ENCODE results near the gene SPRED2. TPM values are rescaled to one million over a fixed set of nuclear protein-coding genes. Genes with fewer than 3 reads are reported as not detected.

SPRED2 gene
- total RNA-seq, 1 donor from 2014 or later = 18.4 TPM

DNA sequence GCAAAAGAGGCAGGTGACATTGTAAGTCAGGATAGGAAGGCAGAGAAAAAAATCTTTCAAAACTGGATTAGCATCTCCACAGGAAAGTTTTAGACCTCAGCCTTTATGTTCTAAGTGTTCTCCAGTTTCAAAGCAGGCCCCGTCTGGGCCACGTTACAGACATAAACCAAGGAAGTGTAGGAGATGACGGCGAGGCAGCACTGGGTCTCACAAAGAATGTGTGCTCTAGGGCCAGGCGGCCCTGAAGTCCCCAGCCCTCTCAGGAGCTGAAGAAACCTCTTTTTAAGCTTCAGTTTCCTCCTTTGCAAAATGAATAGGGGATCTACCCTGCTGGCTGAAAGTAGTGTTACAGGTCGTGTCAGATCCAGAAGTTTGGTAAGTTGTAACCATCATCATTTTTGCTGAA, 81.7 kb downstream of the SPRED2 start:
- peaks cover 49% of the 10 kb centered on the region for H3K4me1 ChIP-seq
- no peak for DNase-seq (ENCODE audit: extremely low spot score in 2 of 2)
- H3K9me3 ChIP-seq = no peaks in the 10 kb centered on the region
- no peak overlapping the region for H3K27ac ChIP-seq
- no peak overlapping the region for H3K4me3 ChIP-seq
- H3K27me3 ChIP-seq = no peaks in the 10 kb centered on the region
- intact Hi-C loops (cut with DNase I) = no loop called here
- no peaks in the 10 kb centered on the region for H3K36me3 ChIP-seq
- no peak for TF ChIP-seq POLR2A (IDR thresholded peaks at IDR 0.05)
- TF ChIP-seq POLR2AphosphoS5 (IDR thresholded peaks at IDR 0.05; ENCODE audit: insufficient read depth in 1 of 2, low read depth in 1 of 2) = no peak
- TF ChIP-seq, protein P1, sequence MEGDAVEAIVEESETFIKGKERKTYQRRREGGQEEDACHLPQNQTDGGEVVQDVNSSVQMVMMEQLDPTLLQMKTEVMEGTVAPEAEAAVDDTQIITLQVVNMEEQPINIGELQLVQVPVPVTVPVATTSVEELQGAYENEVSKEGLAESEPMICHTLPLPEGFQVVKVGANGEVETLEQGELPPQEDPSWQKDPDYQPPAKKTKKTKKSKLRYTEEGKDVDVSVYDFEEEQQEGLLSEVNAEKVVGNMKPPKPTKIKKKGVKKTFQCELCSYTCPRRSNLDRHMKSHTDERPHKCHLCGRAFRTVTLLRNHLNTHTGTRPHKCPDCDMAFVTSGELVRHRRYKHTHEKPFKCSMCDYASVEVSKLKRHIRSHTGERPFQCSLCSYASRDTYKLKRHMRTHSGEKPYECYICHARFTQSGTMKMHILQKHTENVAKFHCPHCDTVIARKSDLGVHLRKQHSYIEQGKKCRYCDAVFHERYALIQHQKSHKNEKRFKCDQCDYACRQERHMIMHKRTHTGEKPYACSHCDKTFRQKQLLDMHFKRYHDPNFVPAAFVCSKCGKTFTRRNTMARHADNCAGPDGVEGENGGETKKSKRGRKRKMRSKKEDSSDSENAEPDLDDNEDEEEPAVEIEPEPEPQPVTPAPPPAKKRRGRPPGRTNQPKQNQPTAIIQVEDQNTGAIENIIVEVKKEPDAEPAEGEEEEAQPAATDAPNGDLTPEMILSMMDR (IDR thresholded peaks at IDR 0.05) = no peak

DNA sequence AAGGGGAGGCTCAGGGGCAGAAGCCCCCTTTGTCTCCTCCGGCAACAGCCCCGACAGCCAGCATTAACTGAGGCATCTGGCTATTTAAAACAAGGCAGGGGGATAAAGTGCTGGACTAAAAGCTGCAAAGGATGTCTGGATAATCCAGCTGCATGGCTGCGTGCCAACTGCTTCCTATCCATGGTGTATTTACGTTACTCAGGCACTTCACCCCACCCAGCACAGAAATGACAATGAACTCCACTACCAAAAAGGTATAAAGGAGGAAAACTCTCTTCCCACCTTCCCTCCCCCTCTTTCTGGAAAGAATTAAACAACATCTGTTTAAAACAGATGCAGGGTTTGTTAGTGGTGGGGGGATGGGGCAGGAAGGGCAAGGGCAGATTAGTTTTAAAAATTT, 82.5 kb downstream of the SPRED2 start:
- peaks cover 49% of the 10 kb centered on the region for H3K4me1 ChIP-seq
- TF ChIP-seq, protein P1 (IDR thresholded peaks at IDR 0.05) = no peak
- TF ChIP-seq POLR2AphosphoS5 (IDR thresholded peaks at IDR 0.05; ENCODE audit: insufficient read depth in 1 of 2, low read depth in 1 of 2) (no peak), POLR2A (IDR thresholded peaks at IDR 0.05) (no peak)
- no peak overlapping the region for H3K4me3 ChIP-seq
- peak overlapping the region; percentile 29 for H3K27ac ChIP-seq
- no peak for DNase-seq (ENCODE audit: extremely low spot score in 2 of 2)
- no peaks in the 10 kb centered on the region for H3K9me3 ChIP-seq
- intact Hi-C loops (cut with DNase I) = no loop called here
- H3K36me3 ChIP-seq = no peaks in the 10 kb centered on the region
- H3K27me3 ChIP-seq = no peaks in the 10 kb centered on the region

DNA sequence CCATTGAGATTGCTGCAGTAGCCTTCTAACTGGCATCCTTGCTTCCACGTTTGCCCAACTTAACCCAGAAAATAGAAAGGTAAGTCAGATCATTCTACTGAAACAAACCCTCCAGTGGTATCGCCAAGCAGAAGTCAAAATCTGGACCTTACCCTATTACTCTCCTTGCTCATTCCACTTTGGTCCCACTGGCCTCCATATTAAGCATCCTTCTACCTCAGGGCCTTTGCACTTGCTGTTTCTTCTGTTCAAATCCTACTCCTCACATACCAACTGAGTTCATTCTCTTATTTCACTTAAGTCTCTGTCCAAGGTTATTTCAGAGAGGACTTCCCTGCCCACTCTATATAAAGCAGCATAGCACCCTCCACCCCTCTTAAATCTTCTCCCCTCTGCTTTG, 84.5 kb downstream of the SPRED2 start:
- Histone ChIP-seq H3K36me3 (no peaks in the 10 kb centered on the region), H3K4me1 (peaks cover 43% of the 10 kb centered on the region), H3K9me3 (no peaks in the 10 kb centered on the region), H3K27me3 (no peaks in the 10 kb centered on the region), H3K4me3 (no peak overlapping the region), H3K27ac (no peak overlapping the region)
- no peak for DNase-seq (ENCODE audit: extremely low spot score in 2 of 2)
- TF ChIP-seq POLR2AphosphoS5 (IDR thresholded peaks at IDR 0.05; ENCODE audit: insufficient read depth in 1 of 2, low read depth in 1 of 2) = no peak
- TF ChIP-seq, protein P1 (IDR thresholded peaks at IDR 0.05) = no peak
- no peak for TF ChIP-seq POLR2A (IDR thresholded peaks at IDR 0.05)
- intact Hi-C loops (cut with DNase I) = no loop called here

DNA sequence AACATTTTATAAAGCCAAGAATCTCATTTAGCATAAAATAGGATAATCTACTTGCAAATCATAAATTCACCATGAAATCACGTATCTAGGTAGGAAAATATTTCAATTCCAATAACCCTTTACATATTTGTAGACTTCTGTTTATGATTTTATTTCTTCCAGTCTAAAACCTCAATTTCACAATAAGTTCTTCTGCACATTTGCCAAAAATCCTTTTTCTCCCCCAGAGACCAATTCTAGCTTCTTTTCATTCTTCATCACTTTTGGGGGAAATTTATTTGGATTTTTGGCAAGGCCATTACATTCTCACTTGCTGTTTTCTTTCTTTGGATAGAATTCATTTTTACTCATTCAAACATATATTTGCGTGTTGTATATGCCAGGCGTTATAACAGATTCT, 86.8 kb downstream of the SPRED2 start:
- intact Hi-C loops (cut with DNase I) = no loop called here
- H3K4me1 ChIP-seq = peaks cover 35% of the 10 kb centered on the region
- H3K27ac ChIP-seq = no peak overlapping the region
- no peaks in the 10 kb centered on the region for H3K9me3 ChIP-seq
- H3K4me3 ChIP-seq = no peak overlapping the region
- TF ChIP-seq, protein P1 (IDR thresholded peaks at IDR 0.05) = no peak
- TF ChIP-seq POLR2AphosphoS5 (IDR thresholded peaks at IDR 0.05; ENCODE audit: insufficient read depth in 1 of 2, low read depth in 1 of 2) (no peak), POLR2A (IDR thresholded peaks at IDR 0.05) (no peak)
- no peak for DNase-seq (ENCODE audit: extremely low spot score in 2 of 2)
- no peaks in the 10 kb centered on the region for H3K27me3 ChIP-seq
- no peaks in the 10 kb centered on the region for H3K36me3 ChIP-seq

DNA sequence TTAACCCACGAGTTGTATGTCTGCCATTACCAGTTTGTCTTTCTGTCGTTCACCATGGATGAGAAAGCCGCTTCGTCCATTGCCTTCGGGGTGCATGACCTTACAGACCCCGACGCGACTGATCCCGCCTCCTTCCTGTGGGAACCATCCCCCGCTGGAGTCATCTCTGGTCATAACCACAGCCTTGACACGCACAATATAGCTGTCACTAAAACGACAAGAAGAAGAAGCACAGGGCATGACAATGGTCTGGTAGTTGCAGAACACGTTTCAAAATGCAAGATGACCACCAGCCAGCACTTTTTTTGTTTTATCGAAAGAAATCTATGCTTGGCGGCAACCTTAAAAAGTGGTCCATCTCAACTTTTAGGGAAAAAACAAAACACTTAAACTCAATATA, 87.7 kb downstream of the SPRED2 start:
- H3K36me3 ChIP-seq = no peaks in the 10 kb centered on the region
- TF ChIP-seq POLR2AphosphoS5 (IDR thresholded peaks at IDR 0.05; ENCODE audit: insufficient read depth in 1 of 2, low read depth in 1 of 2) (no peak), POLR2A (IDR thresholded peaks at IDR 0.05) (no peak)
- TF ChIP-seq, protein P1 (IDR thresholded peaks at IDR 0.05) = no peak
- intact Hi-C loops (cut with DNase I) = no loop called here
- H3K27me3 ChIP-seq = no peaks in the 10 kb centered on the region
- H3K4me3 ChIP-seq = no peak overlapping the region
- no peak overlapping the region for H3K27ac ChIP-seq
- peaks cover 26% of the 10 kb centered on the region for H3K4me1 ChIP-seq
- no peak for DNase-seq (ENCODE audit: extremely low spot score in 2 of 2)
- H3K9me3 ChIP-seq = no peaks in the 10 kb centered on the region

Data from vagina (tissue), 2 donors.